ENCODE measurements around the gene CTIF.

CTIF gene

GRCh38 chr18:48827291-48828193 lies 288.7 kb downstream of the CTIF start:
- DNase-seq = no peak

- no peak for DNase-seq
Measured at GRCh38 chr18:48828194-48828545, 289.3 kb downstream of the CTIF start.

GRCh38 chr18:48828691-48829442 lies 290.0 kb downstream of the CTIF start:
- peak in 2 of 56 donors; percentile 27 to 50 for DNase-seq

GRCh38 chr18:48829443-48830149 lies 290.8 kb downstream of the CTIF start:
- DNase-seq = no peak

GRCh38 chr18:48831113-48831759 lies 292.4 kb downstream of the CTIF start:
- no peak for DNase-seq

GRCh38 chr18:48831802-48832201 lies 293.0 kb downstream of the CTIF start:
- DNase-seq = no peak

GRCh38 chr18:48832938-48833700 lies 294.3 kb downstream of the CTIF start:
- no peak for DNase-seq

- DNase-seq = no peak
Measured at GRCh38 chr18:48833701-48834412, 295.0 kb downstream of the CTIF start.

- DNase-seq = peak in 3 of 56 donors; percentile 15 to 41 (median 30)
Measured at GRCh38 chr18:48834413-48835031, 295.7 kb downstream of the CTIF start.

- no peak for DNase-seq
Measured at GRCh38 chr18:48835119-48835518, 296.3 kb downstream of the CTIF start.

GRCh38 chr18:48835745-48836170 lies 296.9 kb downstream of the CTIF start:
- DNase-seq = no peak

GRCh38 chr18:48836231-48836805 lies 297.5 kb downstream of the CTIF start:
- no peak for DNase-seq

- DNase-seq = no peak
Measured at GRCh38 chr18:48836806-48837615, 298.2 kb downstream of the CTIF start.

GRCh38 chr18:48837676-48838075 lies 298.8 kb downstream of the CTIF start:
- DNase-seq = no peak

- DNase-seq = no peak
Measured at GRCh38 chr18:48838166-48838775, 299.4 kb downstream of the CTIF start.

- no peak for DNase-seq
Measured at GRCh38 chr18:48838921-48839818, 300.3 kb downstream of the CTIF start.
